Lung microvascular endothelial cell (primary cell): ENCODE data around the gene SPI1. TPM values are rescaled to one million over a fixed set of nuclear protein-coding genes. Genes with fewer than 3 reads are reported as not detected.
A peak's percentile ranks its signal among the peaks of the same experiment; 100 is the strongest.

Experiments used
- DNase-seq, 2 donors: peaks; one replicate each; pipeline versions ENCODE4 v3.0.0 to v3.0.0-alpha.2; 2010; ENCODE audit warnings: low read depth in 2 of 2
- total RNA-seq: library from RNA; depleted of rRNA; stranded (reverse); fragments of >200 nt; gene quantifications from 2 replicates; pipeline ENCODE4 v1.2.1, GENCODE V29; 2014

Gene SPI1
- not detected in 2 replicates for total RNA-seq

DNA sequence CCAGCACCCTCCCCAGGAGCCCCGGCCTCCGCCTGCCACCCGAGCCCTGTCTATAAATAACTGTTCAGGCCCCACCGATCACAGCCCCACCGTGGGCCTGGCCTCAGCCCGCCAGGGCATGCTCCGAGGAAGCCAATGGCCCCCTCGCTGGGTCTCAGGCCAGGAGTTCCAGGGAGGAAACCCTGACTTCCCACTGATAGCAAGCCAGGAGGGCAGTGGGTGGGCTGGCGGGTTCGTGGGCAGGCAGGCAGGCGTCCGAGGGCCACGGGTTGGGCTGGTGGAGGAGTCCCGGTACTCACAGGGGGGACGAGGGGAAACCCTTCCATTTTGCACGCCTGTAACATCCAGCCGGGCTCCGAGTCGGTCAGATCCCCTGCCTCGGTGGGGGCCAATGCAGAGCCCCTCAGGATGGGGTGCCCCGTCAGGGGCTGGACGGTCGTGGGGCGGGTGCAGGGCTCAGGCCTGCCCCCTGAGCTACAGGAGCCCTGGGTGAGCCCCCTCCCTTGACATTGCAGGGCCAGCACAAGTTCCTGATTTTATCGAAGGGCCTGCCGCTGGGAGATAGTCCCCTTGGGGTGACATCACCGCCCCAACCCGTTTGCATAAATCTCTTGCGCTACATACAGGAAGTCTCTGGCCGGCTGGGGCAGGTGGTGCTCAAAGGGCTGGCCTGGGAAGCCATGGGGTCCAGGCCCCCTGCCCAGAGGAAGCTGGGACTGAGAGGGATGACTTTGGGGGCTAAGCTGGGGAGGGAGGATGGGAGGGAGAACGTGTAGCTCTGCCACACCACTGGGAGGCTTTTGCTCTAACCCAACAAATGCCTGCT is at the start of gene SPI1:
TSS of gene SPI1 (minus strand) at position 538 of the 826 bp plus-strand sequence. CDS start at position 344, 194 bp downstream.
- DNase-seq = no peak

DNA sequence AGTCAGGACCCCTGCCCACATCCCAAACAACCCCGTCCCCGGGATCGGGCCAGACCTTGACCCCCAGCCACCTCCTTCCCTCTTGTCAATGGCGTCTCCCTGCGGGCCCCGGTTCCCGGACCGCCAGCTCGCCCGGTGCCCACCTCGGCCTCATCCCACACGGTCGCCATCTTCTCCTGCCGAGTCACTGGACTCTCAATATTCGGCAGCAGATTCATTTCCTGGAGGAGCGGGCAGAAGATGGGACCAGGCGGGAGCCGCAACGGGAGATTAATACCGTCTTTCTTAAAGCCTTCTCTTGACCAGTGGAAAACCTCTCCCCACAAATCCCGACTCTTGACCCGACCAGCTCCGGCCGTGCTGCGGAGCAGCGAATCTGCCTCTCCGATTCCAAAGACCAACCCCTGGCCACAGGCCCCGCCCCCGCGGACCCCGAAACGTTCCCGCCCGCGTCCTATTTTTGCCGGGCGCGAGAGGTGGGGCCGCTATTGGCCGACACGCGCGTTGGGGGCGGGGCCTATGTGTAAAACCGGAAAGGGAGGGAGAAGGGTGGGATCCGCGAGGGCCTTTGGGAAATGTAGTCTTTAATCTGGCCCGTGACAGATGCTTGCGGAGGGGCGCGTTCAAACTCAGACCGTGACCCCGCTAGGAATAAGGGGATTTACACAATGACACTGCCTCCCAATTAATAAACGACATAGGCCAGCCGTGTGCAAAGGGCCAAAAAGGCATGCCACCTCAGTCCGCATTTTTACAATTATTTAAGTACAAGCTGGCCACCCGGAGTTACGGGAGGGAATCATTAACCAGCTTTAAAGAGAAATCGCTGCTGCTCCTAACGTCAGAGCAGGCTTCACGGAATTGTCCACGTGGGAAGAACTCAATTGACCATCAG is 48.0 kb upstream of the SPI1 start, which contains the start of gene PSMC3:
TSS of gene PSMC3 (minus strand) at position 378 of the 895 bp plus-strand sequence. CDS start at position 218, 160 bp downstream.
- peak; percentile 97 for DNase-seq

- no peak for DNase-seq
Measured at GRCh38 chr11:47425611-47426010, 47.3 kb upstream of the SPI1 start.

GRCh38 chr11:47418454-47419259 is 40.3 kb upstream of the SPI1 start:
- no peak for DNase-seq

GRCh38 chr11:47417712-47418111 is 39.4 kb upstream of the SPI1 start:
- DNase-seq = no peak

DNA sequence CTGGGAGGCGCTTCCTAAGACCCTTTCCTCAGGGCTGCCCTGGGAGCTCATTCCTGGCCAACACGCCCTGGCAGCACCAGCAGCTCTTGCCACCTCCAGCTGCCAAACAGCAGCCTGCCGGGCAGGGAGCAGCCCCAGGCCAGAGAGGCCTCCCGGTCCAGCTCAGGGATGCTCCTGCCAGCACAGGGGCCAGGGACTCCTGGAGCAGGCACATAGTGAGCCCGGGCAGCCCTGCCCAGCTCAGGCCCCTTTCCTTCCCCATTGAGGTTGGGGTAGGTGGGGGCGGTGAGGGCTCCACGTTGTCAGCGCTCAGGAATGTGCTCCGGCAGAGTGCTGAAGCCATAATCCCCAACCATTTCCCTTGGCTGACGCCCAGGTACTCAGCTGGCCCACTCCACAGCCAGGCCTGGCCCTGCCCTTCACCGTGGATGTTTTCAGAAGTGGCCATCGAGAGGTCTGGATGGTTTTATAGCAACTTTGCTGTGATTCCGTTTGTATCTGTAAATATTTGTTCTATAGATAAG is 37.7 kb upstream of the SPI1 start:
- DNase-seq = peak; percentile 89 to 93

DNA sequence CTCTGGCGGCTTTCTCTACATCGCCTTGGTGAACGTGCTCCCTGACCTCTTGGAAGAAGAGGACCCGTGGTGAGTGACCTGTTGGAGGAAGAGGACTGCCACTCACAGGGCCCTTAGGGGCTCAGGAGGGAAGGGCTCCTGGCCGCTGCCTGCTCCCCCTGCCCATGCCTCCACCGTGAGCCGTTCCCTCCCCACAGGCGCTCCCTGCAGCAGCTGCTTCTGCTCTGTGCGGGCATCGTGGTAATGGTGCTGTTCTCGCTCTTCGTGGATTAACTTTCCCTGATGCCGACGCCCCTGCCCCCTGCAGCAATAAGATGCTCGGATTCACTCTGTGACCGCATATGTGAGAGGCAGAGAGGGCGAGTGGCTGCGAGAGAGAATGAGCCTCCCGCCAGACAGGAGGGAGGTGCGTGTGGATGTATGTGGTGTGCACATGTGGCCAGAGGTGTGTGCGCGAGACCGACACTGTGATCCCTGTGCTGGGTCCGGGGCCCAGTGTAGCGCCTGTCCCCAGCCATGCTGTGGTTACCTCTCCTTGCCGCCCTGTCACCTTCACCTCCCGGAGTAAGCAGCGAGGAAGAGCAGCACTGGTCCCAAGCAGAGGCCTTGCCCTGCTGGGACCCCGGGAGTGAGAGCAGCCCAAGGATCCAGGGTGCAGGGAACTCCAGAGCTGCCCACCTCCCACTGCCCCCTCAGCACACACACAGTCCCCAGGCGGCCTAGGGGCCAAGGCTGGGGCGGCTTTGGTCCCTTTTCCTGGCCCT is 36.9 kb upstream of the SPI1 start:
- no peak for DNase-seq

DNA sequence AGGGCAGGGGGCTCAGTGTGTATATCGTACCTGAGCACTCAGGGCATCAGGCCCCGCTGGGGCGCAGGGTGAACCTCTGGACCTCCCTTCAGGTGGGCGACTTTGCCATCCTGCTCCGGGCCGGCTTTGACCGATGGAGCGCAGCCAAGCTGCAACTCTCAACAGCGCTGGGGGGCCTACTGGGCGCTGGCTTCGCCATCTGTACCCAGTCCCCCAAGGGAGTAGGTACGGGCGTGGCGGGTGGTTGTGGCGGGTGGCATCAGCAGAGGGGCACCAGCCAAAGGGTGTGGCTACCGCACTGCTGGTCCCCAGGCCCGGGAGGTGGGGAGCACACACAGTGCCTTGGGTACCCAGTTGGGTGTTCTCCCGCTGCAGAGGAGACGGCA is 36.3 kb upstream of the SPI1 start:
- no peak for DNase-seq

GRCh38 chr11:47413908-47414684 is 35.7 kb upstream of the SPI1 start:
- no peak for DNase-seq

DNA sequence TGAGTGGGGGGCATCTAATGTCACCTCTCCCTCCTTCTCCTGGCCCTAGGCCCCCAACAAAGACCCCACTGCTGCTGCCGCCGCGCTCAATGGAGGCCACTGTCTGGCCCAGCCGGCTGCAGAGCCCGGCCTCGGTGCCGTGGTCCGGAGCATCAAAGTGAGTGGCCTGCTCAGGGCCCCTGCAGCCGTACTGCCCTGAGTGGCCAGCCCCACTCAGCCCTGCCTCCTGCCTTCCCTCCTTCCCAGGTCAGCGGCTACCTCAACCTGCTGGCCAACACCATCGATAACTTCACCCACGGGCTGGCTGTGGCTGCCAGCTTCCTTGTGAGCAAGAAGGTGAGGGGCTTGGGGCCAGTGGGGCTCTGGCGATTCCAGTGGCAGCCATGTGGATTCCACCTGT is 35.0 kb upstream of the SPI1 start:
- DNase-seq = no peak

DNA sequence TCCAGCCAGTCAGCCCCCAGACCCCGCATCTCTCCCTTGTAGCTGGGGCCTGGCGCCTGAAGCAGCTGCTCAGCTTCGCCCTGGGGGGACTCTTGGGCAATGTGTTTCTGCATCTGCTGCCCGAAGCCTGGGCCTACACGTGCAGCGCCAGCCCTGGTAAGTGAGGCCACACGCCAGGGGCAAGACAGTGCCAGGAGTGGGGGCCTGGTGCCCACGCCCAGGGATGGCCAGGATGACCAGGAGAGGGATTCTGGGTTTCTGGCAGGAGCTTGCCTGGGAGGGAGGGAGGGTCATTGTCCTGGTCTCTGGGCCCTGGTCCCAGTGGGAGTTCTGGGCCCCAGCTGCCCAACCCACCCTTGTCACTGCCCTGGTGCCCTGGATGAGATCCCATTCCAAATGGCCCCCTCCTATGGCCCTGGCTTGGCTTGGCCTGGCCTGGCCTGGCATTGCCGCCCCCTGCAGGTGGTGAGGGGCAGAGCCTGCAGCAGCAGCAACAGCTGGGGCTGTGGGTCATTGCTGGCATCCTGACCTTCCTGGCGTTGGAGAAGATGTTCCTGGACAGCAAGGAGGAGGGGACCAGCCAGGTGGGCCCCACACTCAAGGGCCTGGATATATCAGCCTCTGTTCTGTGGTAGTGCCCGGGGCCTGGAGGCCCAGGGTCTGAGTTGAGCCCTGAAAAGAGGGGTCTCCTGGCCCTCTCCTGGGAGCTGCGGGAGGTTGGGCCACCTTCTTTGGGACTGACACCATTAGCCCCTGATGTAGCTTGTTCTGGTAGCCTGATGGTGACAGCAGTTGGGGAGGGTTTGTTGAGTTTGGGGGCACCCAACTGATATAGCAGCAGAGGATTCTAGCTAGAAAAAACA is 33.8 kb upstream of the SPI1 start:
- DNase-seq = peak; percentile 56 to 67

DNA sequence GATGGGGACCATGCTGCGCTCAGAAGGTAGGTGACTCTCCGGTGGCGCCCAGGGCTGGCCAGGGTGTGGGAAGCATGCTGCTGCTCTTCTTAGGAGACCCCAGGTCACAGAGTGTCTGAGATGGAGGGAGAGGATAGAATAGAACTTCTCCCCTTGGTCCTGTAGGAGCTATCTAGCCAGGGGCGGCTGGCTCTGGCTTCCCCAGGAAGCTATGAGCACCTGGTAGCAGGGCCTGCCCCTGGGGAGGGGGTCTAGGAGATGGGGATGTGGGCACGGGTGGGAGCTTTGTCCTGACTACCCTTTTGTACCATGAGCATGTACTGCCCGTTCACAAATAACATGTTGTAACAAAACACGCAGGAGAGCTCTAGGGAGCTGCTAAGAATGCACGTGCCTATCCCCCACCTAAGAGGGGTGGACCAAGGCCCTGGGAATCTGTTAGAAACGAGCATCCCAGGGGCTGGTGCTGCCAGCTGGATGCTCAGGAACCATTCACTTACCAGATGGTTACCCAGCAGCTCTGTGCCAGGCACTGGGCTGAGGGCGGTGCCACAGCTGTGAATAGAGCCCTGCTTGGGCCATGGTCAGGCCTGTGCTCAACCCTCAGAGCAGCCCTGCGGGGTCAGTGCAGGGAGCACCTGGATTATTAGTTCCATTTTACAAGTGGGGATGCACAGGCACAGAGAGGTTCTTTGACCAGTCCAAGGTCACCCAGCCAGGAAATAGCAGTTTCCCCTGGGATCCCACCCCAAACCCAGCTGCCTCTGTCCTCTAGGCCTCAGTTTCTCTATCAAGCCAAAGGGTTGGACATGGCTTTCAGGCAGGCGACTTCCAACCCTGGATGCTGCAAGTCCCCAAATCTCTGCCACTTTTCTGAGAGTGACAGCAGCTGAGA is 32.3 kb upstream of the SPI1 start:
- DNase-seq = no peak

DNA sequence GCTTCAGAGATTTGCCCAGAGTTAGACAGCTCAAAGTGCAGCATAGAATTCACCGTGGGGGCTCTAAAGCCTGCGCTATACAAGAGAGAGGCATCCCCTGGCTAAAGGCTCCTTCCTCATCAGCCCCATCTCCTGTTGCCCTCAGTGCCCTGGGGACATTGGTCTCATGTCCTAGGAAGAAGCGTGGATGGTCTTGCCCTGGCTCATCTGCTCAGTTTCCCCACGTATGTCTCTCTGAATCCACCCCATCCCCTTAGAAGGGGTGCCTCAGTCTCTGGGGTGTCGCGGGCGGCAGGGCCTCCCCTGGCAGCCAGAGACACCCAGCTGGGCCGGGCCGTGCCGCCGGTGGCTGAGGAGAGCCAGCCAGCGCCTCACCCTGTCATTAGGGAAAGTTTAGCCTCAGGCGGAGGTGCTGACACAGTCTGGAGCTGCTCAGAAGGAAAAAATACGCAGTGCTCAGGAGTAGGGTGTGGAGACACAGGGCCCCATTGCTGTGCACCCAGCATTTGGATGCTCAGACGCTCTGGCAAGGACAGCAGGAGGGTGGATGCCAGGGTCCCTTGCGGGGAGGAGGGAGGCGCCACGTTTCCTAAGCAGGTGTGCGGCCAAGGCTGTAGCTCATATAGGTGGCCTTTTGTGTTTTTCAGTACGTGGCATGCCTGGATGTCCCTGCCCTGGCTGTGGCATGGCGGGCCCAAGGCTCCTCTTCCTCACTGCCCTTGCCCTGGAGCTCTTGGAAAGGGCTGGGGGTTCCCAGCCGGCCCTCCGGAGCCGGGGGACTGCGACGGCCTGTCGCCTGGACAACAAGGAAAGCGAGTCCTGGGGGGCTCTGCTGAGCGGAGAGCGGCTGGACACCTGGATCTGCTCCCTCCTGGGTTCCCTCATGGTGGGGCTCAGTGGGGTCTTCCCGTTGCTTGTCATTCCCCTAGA is 31.4 kb upstream of the SPI1 start:
- no peak for DNase-seq

- peak; percentile 90 for DNase-seq
Measured at GRCh38 chr11:47408598-47409439, 30.5 kb upstream of the SPI1 start.

- DNase-seq = peak; percentile 98 to 99
Measured at GRCh38 chr11:47407746-47408590, 29.6 kb upstream of the SPI1 start, which contains the start of gene SLC39A13. Gene SLC39A13 (plus strand): TSS chr11:47408590. CDS start chr11:47410095, 1,505 bp downstream.
